ENCODE data around the gene FGD2.
A peak's percentile ranks its signal among the peaks of the same experiment; 100 is the strongest.
"Not testable (repeated sequence)": the region's sequence is repeated elsewhere in the genome, so short reads cannot be mapped to it uniquely, and the experiment has no call there.

The FGD2 gene

GRCh38 chr6:37033255-37033654, 27.8 kb downstream of the FGD2 start:
- Mint-ChIP-seq H3K27ac (peak overlapping the region; percentile 82), H3K36me3 (no peaks in the 10 kb centered on the region), H3K4me1 (peaks cover 32% of the 10 kb centered on the region), H3K27me3 (no peaks in the 10 kb centered on the region), H3K4me3 (no peak overlapping the region), H3K9me3 (no peaks in the 10 kb centered on the region)

- Mint-ChIP-seq H3K27me3 (no peaks in the 10 kb centered on the region), H3K4me1 (peaks cover 31% of the 10 kb centered on the region), H3K4me3 (peak overlapping the region; percentile 21), H3K9me3 (no peaks in the 10 kb centered on the region), H3K27ac (peak overlapping the region; percentile 82), H3K36me3 (no peaks in the 10 kb centered on the region)
Observed at GRCh38 chr6:37033819-37034795, 28.7 kb downstream of the FGD2 start.

- Mint-ChIP-seq H3K27me3 (no peaks in the 10 kb centered on the region), H3K4me3 (no peak overlapping the region), H3K27ac (no peak overlapping the region), H3K36me3 (no peaks in the 10 kb centered on the region), H3K4me1 (peaks cover 25% of the 10 kb centered on the region), H3K9me3 (no peaks in the 10 kb centered on the region)
Observed at GRCh38 chr6:37036146-37036545, 30.7 kb downstream of the FGD2 start.

DNA sequence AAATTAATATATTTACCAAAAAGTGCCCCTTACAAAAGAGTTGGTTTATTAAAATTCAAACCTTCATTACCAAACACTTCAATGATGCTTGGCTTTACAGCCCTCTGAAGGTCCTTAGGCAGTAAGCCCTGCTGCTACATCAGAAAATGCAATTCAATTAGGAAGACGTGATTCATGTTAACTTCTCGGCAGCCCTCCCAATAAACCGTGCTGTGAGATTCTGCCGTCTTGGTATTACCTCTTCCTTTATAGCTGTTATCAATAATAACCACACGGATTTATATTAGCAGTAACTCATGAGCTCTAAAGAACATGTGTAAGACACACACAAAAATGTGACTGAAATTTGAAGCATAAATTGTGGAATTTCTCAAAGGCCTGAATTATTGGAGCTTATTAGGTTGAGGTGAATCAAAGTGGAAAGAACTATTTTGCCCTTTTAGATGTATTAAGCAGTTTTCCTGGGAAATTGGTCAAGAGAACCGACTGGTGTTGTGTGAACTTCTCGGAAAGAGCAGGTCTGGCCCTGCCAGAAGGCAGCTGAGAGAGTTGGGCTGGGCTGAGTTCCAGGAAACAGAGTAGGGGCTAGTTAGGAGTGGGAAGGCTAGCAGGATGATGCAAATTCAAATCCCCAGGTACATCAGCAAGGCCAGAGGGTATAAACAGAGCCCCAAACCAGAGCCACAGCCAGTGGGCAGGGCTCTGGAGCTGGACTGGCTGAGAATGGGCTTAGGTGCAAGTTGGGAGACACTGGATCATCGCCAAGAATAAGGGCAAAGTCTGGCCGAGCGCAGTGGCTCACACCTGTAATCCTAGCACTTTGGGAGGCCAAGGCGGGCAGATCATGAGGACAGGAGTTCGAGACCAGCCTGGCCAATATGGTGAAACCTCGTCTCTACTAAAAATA, 33.1 kb downstream of the FGD2 start:
- Mint-ChIP-seq H3K9me3 (no peaks in the 10 kb centered on the region), H3K36me3 (no peaks in the 10 kb centered on the region), H3K27me3 (no peaks in the 10 kb centered on the region), H3K4me1 (peaks cover 29% of the 10 kb centered on the region), H3K27ac (no peak overlapping the region), H3K4me3 (no peak overlapping the region)

- H3K4me3 Mint-ChIP-seq, result no peak overlapping the region
- no peaks in the 10 kb centered on the region for H3K27me3 Mint-ChIP-seq
- peaks cover 19% of the 10 kb centered on the region for H3K4me1 Mint-ChIP-seq
- no peaks in the 10 kb centered on the region for H3K9me3 Mint-ChIP-seq
- H3K36me3 Mint-ChIP-seq, result no peaks in the 10 kb centered on the region
- H3K27ac Mint-ChIP-seq, result no peak overlapping the region
Observed at GRCh38 chr6:37039958-37040357, 34.5 kb downstream of the FGD2 start.

DNA sequence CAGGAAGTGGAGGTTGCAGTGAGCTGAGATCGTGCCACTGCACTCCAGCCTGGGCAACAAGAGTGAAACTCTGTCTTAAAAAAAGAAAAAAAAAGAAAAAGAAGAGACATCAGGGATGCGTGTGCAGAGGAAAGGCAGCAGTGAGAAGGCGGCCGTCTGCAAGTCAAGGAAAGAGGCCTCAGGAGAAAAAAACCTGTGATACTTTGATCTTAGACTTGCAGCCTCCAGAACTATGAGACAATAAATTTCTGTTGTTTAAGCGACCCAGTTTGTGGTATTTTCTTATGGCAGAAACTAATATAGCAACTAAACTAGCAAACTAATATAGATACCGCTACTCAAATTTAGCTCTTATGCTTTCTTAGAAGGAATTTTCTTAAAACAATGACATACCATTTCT, 36.1 kb downstream of the FGD2 start:
- Mint-ChIP-seq H3K36me3 (no peaks in the 10 kb centered on the region), H3K4me1 (peaks cover 27% of the 10 kb centered on the region), H3K27ac (no peak overlapping the region), H3K27me3 (no peaks in the 10 kb centered on the region), H3K4me3 (no peak overlapping the region), H3K9me3 (no peaks in the 10 kb centered on the region)

- Mint-ChIP-seq H3K27me3 (no peaks in the 10 kb centered on the region), H3K9me3 (no peaks in the 10 kb centered on the region), H3K27ac (no peak overlapping the region), H3K4me1 (peaks cover 33% of the 10 kb centered on the region), H3K4me3 (no peak overlapping the region), H3K36me3 (no peaks in the 10 kb centered on the region)
Observed at GRCh38 chr6:37042150-37042549, 36.7 kb downstream of the FGD2 start.

DNA sequence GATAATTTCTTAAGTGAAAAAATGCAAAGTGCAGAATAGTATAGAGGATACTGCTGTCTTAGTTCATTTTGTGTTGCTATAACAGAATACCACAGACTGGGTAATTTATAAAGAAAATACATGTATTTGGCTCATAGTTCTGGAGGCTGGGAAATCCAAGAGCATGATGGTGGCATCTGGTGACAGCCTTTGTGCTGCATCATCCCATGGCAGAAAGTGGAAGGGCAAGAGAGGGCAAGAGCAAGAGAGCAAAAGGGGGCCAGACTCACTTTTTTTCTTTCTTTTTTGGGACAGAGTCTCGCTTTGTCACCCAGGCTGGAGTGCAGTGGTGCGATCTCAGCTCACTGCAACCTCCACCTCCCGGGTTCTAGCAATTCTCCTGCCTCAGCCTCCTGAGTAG, 37.6 kb downstream of the FGD2 start:
- peaks cover 42% of the 10 kb centered on the region for H3K4me1 Mint-ChIP-seq
- H3K27ac Mint-ChIP-seq, result peak overlapping the region; percentile 33
- not testable (repeated sequence) for H3K27me3 Mint-ChIP-seq, H3K36me3 Mint-ChIP-seq, H3K4me3 Mint-ChIP-seq, H3K9me3 Mint-ChIP-seq

DNA sequence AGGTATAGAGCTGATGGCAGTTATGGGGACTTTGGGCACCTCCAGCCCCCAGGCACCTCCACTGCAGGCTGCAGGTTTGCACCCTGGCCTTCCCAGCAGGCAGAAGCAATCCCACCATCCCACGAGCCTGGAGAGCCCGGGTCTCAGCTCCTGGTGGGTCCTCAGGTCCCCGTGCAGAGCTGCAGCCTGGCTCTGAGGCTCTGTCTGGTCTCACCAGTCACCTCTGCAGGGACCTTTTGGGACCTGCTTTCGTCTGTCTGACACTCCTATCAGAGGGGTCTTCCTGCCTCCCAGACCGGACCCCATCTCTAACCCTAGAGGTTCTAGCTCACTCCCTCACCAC, 41.9 kb downstream of the FGD2 start:
- Mint-ChIP-seq H3K36me3 (no peaks in the 10 kb centered on the region), H3K4me3 (peak overlapping the region; percentile 19), H3K27me3 (no peaks in the 10 kb centered on the region), H3K9me3 (no peaks in the 10 kb centered on the region), H3K4me1 (peaks cover 71% of the 10 kb centered on the region), H3K27ac (peak overlapping the region; percentile 87)

DNA sequence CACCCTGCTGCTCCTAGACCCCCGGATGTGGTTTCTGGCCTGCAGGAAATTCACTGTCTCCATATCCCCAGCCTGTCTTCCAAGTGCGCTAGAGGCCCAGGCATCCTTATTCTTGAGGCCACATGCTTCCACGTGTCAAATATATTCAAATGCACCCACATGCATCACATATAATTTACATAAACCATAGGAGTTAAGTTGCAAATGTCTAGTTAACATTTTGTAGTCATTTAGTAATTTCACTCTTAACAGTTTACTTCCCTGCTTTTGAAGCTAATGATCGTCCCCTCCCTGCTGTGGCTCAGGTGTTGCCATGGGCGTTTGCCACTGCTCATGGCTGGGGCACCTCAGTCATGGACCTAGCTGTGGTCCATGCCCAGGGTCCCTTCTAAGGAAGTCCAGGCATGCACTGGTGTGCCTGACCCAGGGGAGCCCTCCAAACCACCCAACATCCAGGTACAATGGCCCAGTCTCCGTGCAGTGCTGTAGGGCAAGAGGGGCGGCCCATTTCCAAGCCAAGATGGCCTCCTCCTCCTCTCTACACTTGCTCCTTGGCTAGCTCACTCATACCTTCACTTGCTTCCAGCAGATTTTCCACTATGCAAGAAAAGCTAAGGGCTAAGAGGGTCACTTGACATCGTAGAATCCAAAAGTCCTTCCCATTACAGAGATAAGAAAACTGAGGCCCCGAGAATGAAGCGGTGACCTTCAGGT, 42.4 kb downstream of the FGD2 start:
- Mint-ChIP-seq H3K9me3 (no peaks in the 10 kb centered on the region), H3K4me1 (peaks cover 71% of the 10 kb centered on the region), H3K27ac (peak overlapping the region; percentile 87), H3K36me3 (no peaks in the 10 kb centered on the region), H3K4me3 (peak overlapping the region; percentile 56), H3K27me3 (no peaks in the 10 kb centered on the region)

GRCh38 chr6:37048403-37048850, 43.0 kb downstream of the FGD2 start:
- Mint-ChIP-seq H3K4me1 (peaks cover 68% of the 10 kb centered on the region), H3K4me3 (peak overlapping the region; percentile 83), H3K9me3 (no peaks in the 10 kb centered on the region), H3K27ac (peak overlapping the region; percentile 87), H3K36me3 (no peaks in the 10 kb centered on the region), H3K27me3 (no peaks in the 10 kb centered on the region)

- peaks cover 68% of the 10 kb centered on the region for H3K4me1 Mint-ChIP-seq
- H3K4me3 Mint-ChIP-seq, result peak overlapping the region; percentile 83
- peak overlapping the region; percentile 87 for H3K27ac Mint-ChIP-seq
- H3K36me3 Mint-ChIP-seq, result no peaks in the 10 kb centered on the region
- H3K9me3 Mint-ChIP-seq, result no peaks in the 10 kb centered on the region
- no peaks in the 10 kb centered on the region for H3K27me3 Mint-ChIP-seq
Observed at GRCh38 chr6:37048851-37049757, 43.6 kb downstream of the FGD2 start.

DNA sequence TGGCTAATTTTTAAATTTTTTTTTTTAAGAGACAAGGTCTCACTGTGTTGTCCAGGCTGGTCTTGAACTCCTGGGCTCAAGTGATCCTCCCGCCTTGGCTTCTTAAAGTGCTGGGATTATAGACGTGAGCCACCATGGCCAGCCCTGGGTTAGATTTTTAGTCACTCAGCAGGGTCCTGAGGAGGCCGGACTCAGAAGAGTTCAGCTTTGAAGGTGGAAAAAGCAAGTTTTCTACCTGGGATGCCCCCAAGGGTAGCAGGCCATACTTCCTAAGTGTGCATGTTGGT, 44.2 kb downstream of the FGD2 start:
- Mint-ChIP-seq H3K4me1 (peaks cover 70% of the 10 kb centered on the region), H3K4me3 (peak overlapping the region; percentile 83), H3K27ac (peak overlapping the region; percentile 99), H3K36me3 (no peaks in the 10 kb centered on the region), H3K27me3 (no peaks in the 10 kb centered on the region), H3K9me3 (no peaks in the 10 kb centered on the region)

DNA sequence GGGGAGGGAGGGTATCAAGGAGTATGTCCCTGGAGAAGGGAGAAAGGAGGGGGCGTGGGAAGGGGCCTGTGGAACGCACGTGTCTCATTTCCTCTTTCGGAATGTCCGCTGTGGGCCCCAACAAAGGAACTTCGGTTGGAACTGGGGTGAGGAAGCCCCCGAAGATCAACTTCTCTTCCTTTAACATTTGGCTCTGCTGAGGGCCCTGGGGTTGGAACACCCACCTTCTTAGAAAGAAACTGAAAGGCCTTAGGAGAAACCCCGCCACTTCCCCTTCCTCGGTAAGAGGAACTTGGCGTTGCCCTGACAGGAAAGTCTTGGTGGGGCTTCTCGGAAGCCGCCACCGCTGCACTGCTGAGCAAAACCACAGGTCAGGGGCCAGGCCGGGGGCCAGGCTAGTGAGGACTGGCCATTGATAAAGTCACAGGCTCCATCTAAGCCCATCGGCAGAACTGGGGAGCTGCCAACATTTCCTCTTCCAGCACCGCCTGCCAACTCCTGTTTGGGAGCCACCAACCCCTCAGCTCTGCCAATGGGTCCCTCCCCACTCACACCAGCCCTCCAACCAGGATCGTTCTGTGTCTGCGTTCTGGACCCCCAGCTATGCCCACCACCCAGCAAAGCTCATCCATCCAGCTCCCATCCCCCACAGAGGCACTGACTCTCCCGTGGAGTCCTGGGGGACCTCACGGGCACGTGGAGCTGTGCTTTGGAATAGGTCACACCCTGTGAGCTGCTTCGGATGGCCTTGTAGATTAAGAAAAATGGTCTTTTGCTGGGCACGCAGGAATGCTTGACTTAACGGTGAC, 44.8 kb downstream of the FGD2 start:
- Mint-ChIP-seq H3K9me3 (no peaks in the 10 kb centered on the region), H3K27me3 (no peaks in the 10 kb centered on the region), H3K36me3 (no peaks in the 10 kb centered on the region), H3K4me3 (peak overlapping the region; percentile 83), H3K4me1 (peaks cover 71% of the 10 kb centered on the region), H3K27ac (peak overlapping the region; percentile 99)
